ENCODE data around the gene ATP8B1.
"Not testable (repeated sequence)": the region's sequence is repeated elsewhere in the genome, so short reads cannot be mapped to it uniquely, and the experiment has no call there.

The ATP8B1 gene

DNA sequence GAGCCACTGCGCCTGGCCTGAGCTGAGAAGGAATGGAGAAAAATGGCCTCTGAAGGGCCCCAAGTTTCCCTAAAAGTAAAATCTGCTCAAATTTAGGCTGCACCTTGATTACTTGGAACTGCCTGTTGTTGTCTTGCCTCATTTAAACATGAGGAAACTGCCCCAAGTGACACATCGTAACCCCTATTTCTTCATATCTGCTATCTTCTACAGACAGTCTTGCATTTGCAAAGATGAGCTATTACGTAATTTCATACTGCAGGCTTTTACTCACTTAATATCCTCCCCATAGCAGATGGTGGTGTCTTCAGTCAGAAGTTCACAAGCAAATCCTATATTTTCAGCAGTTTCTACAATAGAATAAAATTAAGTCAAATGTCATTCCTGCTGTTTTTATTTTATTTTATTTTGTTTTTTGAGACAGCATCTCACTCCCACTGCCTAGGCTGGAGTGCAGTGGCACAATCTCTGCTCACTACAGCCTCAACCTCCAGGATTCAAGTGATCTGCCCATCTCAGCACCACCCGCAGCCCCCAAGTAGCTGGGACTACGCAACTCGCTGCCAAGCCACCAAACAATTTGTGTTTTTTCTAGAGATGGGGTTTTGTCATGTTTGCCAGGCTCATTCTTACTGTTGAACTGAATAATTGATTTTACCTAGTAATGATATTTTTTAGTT lies 136.2 kb downstream of the ATP8B1 start:
- DNase-seq (ENCODE audit: low read depth in 2 of 2): no peak

- DNase-seq (ENCODE audit: low read depth in 2 of 2): no peak
These were observed 138.4 kb downstream of the ATP8B1 start for GRCh38 chr18:57664568-57665165.

GRCh38 chr18:57660961-57661360 lies 142.2 kb downstream of the ATP8B1 start:
- no peak for DNase-seq (ENCODE audit: low read depth in 2 of 2)

DNA sequence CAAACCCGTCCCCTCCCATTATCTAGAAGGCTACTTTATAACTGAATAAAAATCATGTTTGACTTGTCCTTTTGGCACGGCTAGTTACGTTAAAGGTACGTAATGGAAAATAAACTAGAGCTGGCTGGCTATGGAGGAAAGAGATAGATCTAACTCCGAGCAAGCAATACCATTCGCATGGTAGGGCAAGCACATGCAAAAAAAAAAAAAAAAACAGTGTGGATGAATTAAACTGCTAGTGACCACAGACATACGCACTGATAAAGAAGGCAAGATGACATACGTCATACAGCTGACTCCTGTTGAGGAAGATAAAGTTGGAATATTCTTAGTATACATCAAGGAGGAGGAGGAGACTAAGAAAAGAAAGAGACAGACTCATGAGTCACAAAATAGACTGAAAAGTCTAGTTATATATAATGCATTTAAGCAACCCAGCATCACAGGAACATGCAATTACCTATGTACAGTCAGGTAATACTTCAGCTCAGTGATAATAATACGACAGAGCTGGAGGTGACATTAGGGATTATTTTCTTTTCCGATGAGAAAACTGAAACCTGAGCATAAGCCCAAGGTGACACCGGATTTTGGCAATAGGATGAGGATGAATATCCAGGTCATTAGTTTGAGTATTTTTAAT lies 143.5 kb downstream of the ATP8B1 start:
- no peak for DNase-seq (ENCODE audit: low read depth in 2 of 2)

GRCh38 chr18:57657542-57657941 lies 145.6 kb downstream of the ATP8B1 start:
- DNase-seq (ENCODE audit: low read depth in 2 of 2): no peak

- DNase-seq (ENCODE audit: low read depth in 2 of 2): no peak
These were observed 147.4 kb downstream of the ATP8B1 start for GRCh38 chr18:57655740-57656139.

DNA sequence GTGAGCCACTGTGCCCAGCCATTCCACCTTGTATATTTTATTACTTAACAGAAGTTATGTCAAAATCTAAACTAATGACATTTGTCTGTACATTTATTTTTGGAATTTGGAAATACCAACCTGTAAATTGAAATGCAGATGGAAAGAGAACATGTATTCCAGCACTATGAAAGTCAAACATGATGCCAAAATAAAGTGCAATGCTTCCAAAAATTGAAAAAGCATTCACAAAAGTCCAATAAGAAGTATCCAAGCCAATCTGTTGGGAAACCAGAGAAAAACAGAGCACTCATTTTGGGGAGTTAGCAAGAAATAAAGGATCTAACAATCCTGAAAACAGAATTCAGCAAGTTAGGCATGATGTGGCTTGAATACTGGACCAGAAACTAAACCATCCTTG lies 151.2 kb downstream of the ATP8B1 start:
- DNase-seq (ENCODE audit: low read depth in 2 of 2): no peak

GRCh38 chr18:57649556-57650500 lies 153.3 kb downstream of the ATP8B1 start:
- DNase-seq (ENCODE audit: low read depth in 2 of 2): no peak

GRCh38 chr18:57648414-57648813 lies 154.7 kb downstream of the ATP8B1 start:
- no peak for DNase-seq (ENCODE audit: low read depth in 2 of 2)

- no peak for DNase-seq (ENCODE audit: low read depth in 2 of 2)
These were observed 158.6 kb downstream of the ATP8B1 start for GRCh38 chr18:57644540-57644939.

DNA sequence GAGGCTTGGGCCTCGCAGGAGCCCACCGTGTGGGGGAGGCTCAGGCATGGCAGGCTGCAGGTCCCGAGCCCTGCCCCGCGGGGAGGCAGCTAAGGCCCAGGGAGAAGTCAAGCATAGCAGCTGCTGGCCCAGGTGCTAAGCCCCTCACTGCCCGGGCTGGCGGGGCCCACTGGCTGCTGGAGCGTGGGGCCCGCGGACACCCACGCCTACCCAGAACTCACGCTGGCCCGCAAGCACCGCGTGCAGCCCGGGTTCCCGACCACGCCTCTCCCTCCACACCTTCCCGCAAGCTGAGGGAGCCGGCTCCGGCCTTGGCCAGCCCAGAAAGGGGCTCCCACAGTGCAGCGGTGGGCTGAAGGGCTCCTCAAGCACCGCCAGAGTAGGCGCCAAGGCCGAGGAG lies 159.4 kb downstream of the ATP8B1 start:
- not testable (repeated sequence) for DNase-seq (ENCODE audit: low read depth in 2 of 2)

GRCh38 chr18:57642462-57642861 lies 160.7 kb downstream of the ATP8B1 start:
- not testable (repeated sequence) for DNase-seq (ENCODE audit: low read depth in 2 of 2)

DNA sequence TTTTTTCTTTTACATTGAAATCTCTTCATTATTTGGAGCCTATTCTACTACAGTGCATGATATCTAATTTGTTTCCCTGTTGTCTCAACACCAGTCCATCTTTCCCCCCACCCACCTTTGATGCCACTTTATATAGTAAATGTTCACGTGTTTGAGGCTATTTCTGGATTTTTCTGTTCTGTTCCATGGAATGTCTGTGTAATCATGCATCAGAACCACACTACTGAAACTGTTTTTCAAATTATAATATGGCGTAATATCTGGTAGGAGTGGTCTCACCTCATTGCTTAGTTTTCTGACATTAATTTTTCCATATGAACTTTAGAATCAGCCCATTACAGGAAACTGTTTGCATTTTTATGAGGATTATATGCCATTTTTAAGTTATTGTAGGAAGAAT lies 162.4 kb downstream of the ATP8B1 start:
- no peak for DNase-seq (ENCODE audit: low read depth in 2 of 2)

DNA sequence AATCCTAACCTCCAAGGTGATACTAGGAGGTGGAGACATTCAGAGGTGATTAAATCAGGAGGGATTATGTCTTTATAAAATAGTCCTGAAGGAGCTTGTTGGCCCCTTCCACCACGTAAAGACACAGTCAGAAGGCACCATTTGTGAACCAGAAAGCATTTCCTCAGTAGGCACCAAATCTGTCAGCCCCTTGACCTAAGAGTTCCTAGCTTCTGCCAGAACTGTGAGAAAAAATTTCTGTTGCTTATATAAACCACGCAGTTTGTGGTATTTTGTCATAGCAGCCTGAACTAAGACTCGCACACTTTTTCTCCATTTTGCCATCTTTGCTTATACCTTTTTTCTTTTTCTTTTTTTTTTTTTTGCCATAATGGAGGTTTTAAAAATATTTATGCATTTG lies 162.9 kb downstream of the ATP8B1 start:
- no peak for DNase-seq (ENCODE audit: low read depth in 2 of 2)

GRCh38 chr18:57635003-57635822 lies 167.9 kb downstream of the ATP8B1 start:
- DNase-seq (ENCODE audit: low read depth in 2 of 2): no peak

GRCh38 chr18:57631697-57632096 lies 171.4 kb downstream of the ATP8B1 start:
- no peak for DNase-seq (ENCODE audit: low read depth in 2 of 2)

- DNase-seq (ENCODE audit: low read depth in 2 of 2): no peak
These were observed 172.1 kb downstream of the ATP8B1 start for GRCh38 chr18:57630754-57631595.

- peak; percentile 91 to 92 for DNase-seq (ENCODE audit: low read depth in 2 of 2)
These were observed 172.9 kb downstream of the ATP8B1 start for GRCh38 chr18:57630002-57630753.

GRCh38 chr18:57629422-57629821 lies 173.7 kb downstream of the ATP8B1 start:
- no peak for DNase-seq (ENCODE audit: low read depth in 2 of 2)

DNA sequence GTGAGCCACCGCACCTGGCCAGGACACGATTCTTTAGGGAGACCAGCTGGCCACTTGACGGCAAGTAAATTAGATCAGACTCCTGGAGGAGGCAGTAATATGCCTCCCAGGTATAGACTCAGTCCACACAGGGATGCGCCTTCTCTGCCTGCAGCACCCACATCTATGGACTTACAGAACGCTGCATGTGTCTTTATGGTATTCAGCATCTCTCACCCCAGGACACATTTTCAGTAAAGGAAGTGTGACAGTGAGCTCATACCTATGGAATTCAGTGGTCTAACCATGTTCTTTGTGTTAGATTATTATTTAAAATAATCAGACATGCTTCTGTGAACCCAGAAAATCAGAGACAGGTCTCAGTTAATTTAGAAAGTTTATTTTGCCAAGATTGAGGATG lies 175.6 kb downstream of the ATP8B1 start:
- no peak for DNase-seq (ENCODE audit: low read depth in 2 of 2)

All from stimulated activated CD8-positive, alpha-beta memory T cell treated with anti-CD3 and anti-CD28 coated beads, Interleukin-2, amount 100 ng/mL, for 48 hours (primary cell).